Suprapubic skin (tissue), 4 donors: Measurements from ENCODE around the gene SCRN1. TPM values are rescaled to one million over a fixed set of nuclear protein-coding genes. Genes with fewer than 3 reads are reported as not detected.

Source experiments
- DNase-seq, 2 donors: peaks; one replicate each; pipeline ENCODE4 v3.0.0-alpha.2; 2019; ENCODE audit warnings: low spot score in 2 of 2
- H3K27ac ChIP-seq: fragments of 200-600 bp; sonication (generic); one replicate; pipeline ENCODE4 v1.5.1; 2019
- H3K27me3 ChIP-seq: fragments of 200-600 bp; sonication (generic); one replicate; pipeline ENCODE4 v1.5.1; 2019
- H3K36me3 ChIP-seq: fragments of 200-600 bp; sonication (generic); one replicate; pipeline ENCODE4 v1.5.1; 2019
- H3K4me1 ChIP-seq: fragments of 200-600 bp; sonication (generic); one replicate; pipeline ENCODE4 v1.5.1; 2019
- H3K4me3 ChIP-seq: fragments of 200-600 bp; sonication (generic); one replicate; pipeline ENCODE4 v1.5.1; 2019; ENCODE audit warnings: mild to moderate bottlenecking
- H3K9me3 ChIP-seq: fragments of 200-600 bp; sonication (generic); one replicate; pipeline ENCODE4 v1.5.1; 2019
- EP300 ChIP-seq: sonication (generic); formaldehyde crosslinking; IDR thresholded peaks from one replicate; pipeline ENCODE4 v1.6.1; 2017; ENCODE audit warnings: antibody characterized with exemption
- POLR2A ChIP-seq, 2 donors: fragments of 450-650 bp; IDR thresholded peaks; one replicate each; pipeline ENCODE4 v1.6.1; 2017; ENCODE audit warnings: antibody characterized with exemption in 2 of 2, mild to moderate bottlenecking in 2 of 2, moderate library complexity in 2 of 2
- POLR2AphosphoS5 ChIP-seq, 3 donors: sonication (generic); formaldehyde crosslinking; IDR thresholded peaks; one replicate each; pipeline ENCODE4 v1.6.1; 2017; ENCODE audit warnings: antibody characterized with exemption in 3 of 3
- WGBS: methylation state at CpG from one replicate; pipeline ENCODE4 v1.1.5; 2018; 5-methylcytosine and 5-hydroxymethylcytosine counted together
- total RNA-seq, 4 donors: library from RNA; depleted of rRNA; stranded (reverse); fragments of >200 nt; gene quantifications; one replicate each; pipeline ENCODE4 v1.1.0, GENCODE V29; 2016
- TF ChIP-seq, protein P1 (sequence below), 2 donors: fragments of 200-600 bp in 1 of 2; fragments of 450-650 bp in 1 of 2; sonication (generic) in 1 of 2; IDR thresholded peaks; one replicate each; pipeline ENCODE4 v1.5.1; 2016 to 2019; ENCODE audit warnings: antibody characterized with exemption in 2 of 2, mild to moderate bottlenecking in 1 of 2, moderate library complexity in 1 of 2

Gene SCRN1
- total RNA-seq, 4 donors from 2014 or later: 10.8 to 26.0 (median 15.0) TPM

DNA sequence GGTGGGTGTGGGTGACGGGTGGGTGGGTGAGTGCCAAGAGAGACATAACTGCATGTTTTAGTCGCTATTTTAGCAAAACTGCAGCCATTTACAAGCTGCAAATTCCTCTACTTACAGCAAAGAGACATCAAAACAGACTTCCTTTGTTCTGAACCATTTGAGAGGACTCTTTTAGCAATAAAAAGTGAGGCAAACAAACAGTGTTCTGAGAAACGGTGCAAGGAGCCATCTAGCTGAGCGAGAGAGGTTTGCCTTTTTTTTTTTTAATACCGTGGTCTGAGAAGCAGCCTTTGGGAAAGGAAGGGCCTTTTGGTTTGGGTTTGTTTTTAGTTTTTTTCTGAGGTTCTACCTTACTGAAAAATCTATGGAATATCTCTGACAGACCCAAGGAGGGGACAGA, 62.9 kb downstream of the SCRN1 start:
- 59% methylated on average over 5 of the region's 5 CpGs for WGBS
- H3K9me3 ChIP-seq: no peaks in the 10 kb centered on the region
- DNase-seq: no peak
- peaks cover 12% of the 10 kb centered on the region for H3K36me3 ChIP-seq
- TF ChIP-seq, protein P1, sequence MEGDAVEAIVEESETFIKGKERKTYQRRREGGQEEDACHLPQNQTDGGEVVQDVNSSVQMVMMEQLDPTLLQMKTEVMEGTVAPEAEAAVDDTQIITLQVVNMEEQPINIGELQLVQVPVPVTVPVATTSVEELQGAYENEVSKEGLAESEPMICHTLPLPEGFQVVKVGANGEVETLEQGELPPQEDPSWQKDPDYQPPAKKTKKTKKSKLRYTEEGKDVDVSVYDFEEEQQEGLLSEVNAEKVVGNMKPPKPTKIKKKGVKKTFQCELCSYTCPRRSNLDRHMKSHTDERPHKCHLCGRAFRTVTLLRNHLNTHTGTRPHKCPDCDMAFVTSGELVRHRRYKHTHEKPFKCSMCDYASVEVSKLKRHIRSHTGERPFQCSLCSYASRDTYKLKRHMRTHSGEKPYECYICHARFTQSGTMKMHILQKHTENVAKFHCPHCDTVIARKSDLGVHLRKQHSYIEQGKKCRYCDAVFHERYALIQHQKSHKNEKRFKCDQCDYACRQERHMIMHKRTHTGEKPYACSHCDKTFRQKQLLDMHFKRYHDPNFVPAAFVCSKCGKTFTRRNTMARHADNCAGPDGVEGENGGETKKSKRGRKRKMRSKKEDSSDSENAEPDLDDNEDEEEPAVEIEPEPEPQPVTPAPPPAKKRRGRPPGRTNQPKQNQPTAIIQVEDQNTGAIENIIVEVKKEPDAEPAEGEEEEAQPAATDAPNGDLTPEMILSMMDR (IDR thresholded peaks at IDR 0.05): no peak
- H3K27ac ChIP-seq: no peak overlapping the region
- H3K4me3 ChIP-seq: no peak overlapping the region
- H3K27me3 ChIP-seq: no peaks in the 10 kb centered on the region
- no peaks in the 10 kb centered on the region for H3K4me1 ChIP-seq

DNA sequence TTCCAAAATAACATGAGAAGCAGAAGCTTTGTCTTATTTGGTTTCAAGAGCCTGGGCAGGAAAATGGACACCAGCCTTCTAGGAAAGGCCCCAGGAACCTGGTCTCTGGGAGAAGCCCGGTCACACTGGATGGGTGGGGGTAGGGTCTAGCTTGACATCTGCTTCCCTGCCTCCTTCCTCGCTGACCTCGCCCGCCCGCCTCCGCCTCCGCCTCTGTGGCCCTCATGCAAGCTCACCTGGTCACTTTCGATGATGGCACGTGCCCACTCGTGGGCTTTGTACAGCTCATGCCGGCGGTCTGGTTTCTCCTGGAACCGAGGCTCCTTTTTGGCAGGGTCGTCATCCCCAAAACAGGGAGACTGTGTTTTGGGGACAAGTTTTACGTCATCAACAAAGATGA, 63.4 kb downstream of the SCRN1 start:
- 96% methylated on average over 15 of the region's 15 CpGs for WGBS
- H3K9me3 ChIP-seq: no peaks in the 10 kb centered on the region
- no peak for DNase-seq
- TF ChIP-seq EP300 (no peak), POLR2A (IDR thresholded peaks at IDR 0.05) (no peak), POLR2AphosphoS5 (IDR thresholded peaks at IDR 0.05) (no peak)
- TF ChIP-seq, protein P1 (IDR thresholded peaks at IDR 0.05): no peak
- no peak overlapping the region for H3K27ac ChIP-seq
- H3K36me3 ChIP-seq: peaks cover 12% of the 10 kb centered on the region
- no peak overlapping the region for H3K4me3 ChIP-seq
- no peaks in the 10 kb centered on the region for H3K4me1 ChIP-seq
- no peaks in the 10 kb centered on the region for H3K27me3 ChIP-seq

DNA sequence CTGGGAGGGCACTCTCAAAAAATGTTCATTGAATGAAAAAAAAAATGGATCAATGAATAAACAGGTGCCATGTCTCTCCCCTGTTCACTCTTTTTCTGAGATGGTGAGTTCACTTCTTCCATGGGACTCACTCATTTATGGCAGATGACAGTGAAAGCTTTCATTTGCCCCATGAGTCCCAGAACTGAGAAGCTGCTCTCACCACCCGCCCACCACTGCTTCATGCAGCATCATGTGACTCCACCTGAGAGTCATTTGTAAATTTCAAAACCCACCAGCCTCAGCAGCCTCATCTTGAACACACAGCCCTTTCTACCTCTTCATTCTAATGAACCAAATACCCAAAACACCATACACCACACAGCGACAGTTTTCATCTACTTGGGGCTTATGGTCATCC, 64.9 kb downstream of the SCRN1 start:
- Histone ChIP-seq H3K36me3 (peaks cover 8% of the 10 kb centered on the region), H3K27ac (no peak overlapping the region), H3K4me3 (no peak overlapping the region), H3K27me3 (no peaks in the 10 kb centered on the region), H3K9me3 (no peaks in the 10 kb centered on the region), H3K4me1 (no peaks in the 10 kb centered on the region)
- no peak for TF ChIP-seq POLR2A (IDR thresholded peaks at IDR 0.05)
- TF ChIP-seq, protein P1 (IDR thresholded peaks at IDR 0.05): no peak
- TF ChIP-seq EP300: no peak
- no peak for TF ChIP-seq POLR2AphosphoS5 (IDR thresholded peaks at IDR 0.05)
- 86% methylated on average over 2 of the region's 2 CpGs for WGBS
- DNase-seq: no peak

DNA sequence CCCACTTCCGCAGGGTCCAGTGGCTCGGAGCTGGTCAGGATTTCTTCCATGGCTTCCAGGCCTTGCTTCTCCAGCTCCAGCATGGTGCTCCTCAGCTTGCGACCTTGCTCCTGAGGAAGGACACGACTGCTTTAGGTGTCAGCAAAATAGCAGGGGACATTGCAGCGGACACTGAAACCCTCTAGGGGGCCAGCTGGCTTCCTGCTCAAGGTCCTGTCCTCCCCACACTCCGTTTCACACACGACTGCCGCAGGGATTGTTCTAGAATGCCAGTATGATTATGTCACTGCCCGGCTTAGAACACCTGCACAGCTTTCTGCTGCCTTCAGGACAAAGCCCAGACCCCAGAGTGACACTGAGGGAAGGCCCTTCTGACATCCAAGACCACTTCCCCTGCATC, 65.6 kb downstream of the SCRN1 start:
- 76% methylated on average over 2 of the region's 9 CpGs for WGBS
- no peak for DNase-seq
- peaks cover 8% of the 10 kb centered on the region for H3K36me3 ChIP-seq
- TF ChIP-seq POLR2A (IDR thresholded peaks at IDR 0.05) (no peak), POLR2AphosphoS5 (IDR thresholded peaks at IDR 0.05) (no peak), EP300 (no peak)
- TF ChIP-seq, protein P1 (IDR thresholded peaks at IDR 0.05): no peak
- H3K27ac ChIP-seq: no peak overlapping the region
- H3K4me3 ChIP-seq: no peak overlapping the region
- H3K9me3 ChIP-seq: no peaks in the 10 kb centered on the region
- H3K27me3 ChIP-seq: no peaks in the 10 kb centered on the region
- H3K4me1 ChIP-seq: no peaks in the 10 kb centered on the region

DNA sequence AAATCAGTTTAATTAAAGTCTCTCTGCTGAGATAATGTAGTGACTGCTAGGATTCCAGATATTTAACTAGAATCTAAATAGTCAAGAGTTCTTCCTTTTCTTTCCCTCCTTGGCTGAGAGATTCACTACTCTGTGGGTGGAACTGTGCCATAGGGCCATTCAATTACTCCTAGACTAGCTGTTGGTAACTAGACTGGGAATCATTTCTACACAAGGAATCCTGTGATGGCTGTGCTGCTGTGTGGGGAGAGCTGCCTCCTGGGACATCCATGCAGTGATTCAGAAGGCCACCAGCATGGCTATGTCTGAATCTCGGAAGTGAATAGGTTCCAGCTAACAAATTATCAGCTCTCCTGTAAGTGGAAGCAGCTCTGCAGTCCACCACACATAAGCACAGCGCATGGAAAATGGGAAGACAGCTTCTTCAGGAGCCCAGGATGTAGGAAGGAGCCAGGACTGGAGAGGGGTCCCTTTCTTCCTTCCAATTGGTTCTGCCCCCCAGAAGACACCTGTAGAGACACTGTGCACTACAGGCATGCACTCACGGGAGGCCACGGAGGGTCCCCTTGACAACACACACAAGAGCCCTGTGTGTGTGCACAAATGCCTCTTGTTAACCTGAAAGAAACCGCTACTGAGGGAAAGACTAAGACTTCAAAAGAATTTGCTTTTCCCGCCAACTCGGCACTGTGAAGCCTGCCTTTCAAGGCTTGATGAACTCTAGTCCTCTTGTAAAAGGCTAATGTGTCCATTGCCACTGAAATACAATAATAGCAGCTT, 66.5 kb downstream of the SCRN1 start:
- Histone ChIP-seq H3K27ac (no peak overlapping the region), H3K9me3 (no peaks in the 10 kb centered on the region), H3K4me3 (no peak overlapping the region), H3K4me1 (no peaks in the 10 kb centered on the region), H3K36me3 (peaks cover 8% of the 10 kb centered on the region), H3K27me3 (no peaks in the 10 kb centered on the region)
- WGBS: 85% methylated on average over 6 of the region's 7 CpGs
- TF ChIP-seq POLR2A (IDR thresholded peaks at IDR 0.05) (no peak), EP300 (no peak), POLR2AphosphoS5 (IDR thresholded peaks at IDR 0.05) (no peak)
- TF ChIP-seq, protein P1 (IDR thresholded peaks at IDR 0.05): no peak
- DNase-seq: no peak
